Kidney (tissue), 14 donors: ENCODE measurements around the gene ATP13A5. TPM values are rescaled to one million over a fixed set of nuclear protein-coding genes. Genes with fewer than 3 reads are reported as not detected.

Experiments used
- DNase-seq, 5 donors: peaks; one replicate each; pipeline ENCODE4 v3.0.0-alpha.2; 2013 to 2020
- FAIRE-seq: peaks from 2 replicates; lab custom pipeline; 2012; peaks lifted over from hg19 to GRCh38; lab: Jason Lieb, UNC
- H3K27ac ChIP-seq, 2 donors: one replicate each; pipeline ENCODE4 v1.7.0; 2013; ENCODE audit warnings: low read depth in 2 of 2, low read length in 2 of 2, inconsistent platforms in 1 of 2
- H3K27me3 ChIP-seq: one replicate; pipeline ENCODE4 v1.7.1; 2013; ENCODE audit warnings: low read length, inconsistent platforms; ENCODE audit not compliant: control insufficient read depth, insufficient read depth
- H3K36me3 ChIP-seq, 3 donors: one replicate each; pipeline versions ENCODE4 v1.7.0 to v1.7.1; 2013; ENCODE audit warnings: low read length in 3 of 3, control low read depth in 1 of 3, inconsistent platforms in 1 of 3; ENCODE audit not compliant: insufficient read depth in 3 of 3, control insufficient read depth in 2 of 3
- H3K4me1 ChIP-seq, 3 donors: one replicate each; pipeline versions ENCODE4 v1.7.0 to v1.7.1; 2013; ENCODE audit warnings: low read length in 3 of 3, inconsistent platforms in 1 of 3, low read depth in 1 of 3; ENCODE audit not compliant: control insufficient read depth in 2 of 3, insufficient read depth in 2 of 3
- H3K4me3 ChIP-seq, 3 donors: one replicate each; pipeline versions ENCODE4 v1.7.0 to v1.8.1; 2013; ENCODE audit warnings: low read length in 3 of 3, control low read depth in 1 of 3, inconsistent platforms in 1 of 3
- H3K9ac ChIP-seq, 3 donors: one replicate each; pipeline versions ENCODE4 v1.7.0 to v1.7.1; 2013; ENCODE audit warnings: low read length in 3 of 3, control low read depth in 1 of 3, inconsistent platforms in 1 of 3
- H3K9me3 ChIP-seq, 3 donors: one replicate each; pipeline versions ENCODE4 v1.7.0 to v1.7.1; 2013; ENCODE audit warnings: low read length in 3 of 3, control low read depth in 1 of 3, inconsistent platforms in 1 of 3; ENCODE audit not compliant: control insufficient read depth in 2 of 3, insufficient read depth in 1 of 3
- CTCF ChIP-seq: IDR thresholded peaks from 3 replicates; pipeline ENCODE4 v1.5.1; 2012; ENCODE audit warnings: mild to moderate bottlenecking, moderate library complexity, borderline replicate concordance; ENCODE audit not compliant: insufficient read depth; ENCODE audit errors: extremely low read depth
- intact Hi-C: fragments of 100-400 bp; cut with DNase I; formaldehyde crosslinking; loops from one replicate; pipeline ENCODE4 v1.11.1; 2022
- polyA plus RNA-seq: library from polyadenylated mRNA; stranded (reverse); fragments of 350-450 nt; fragmentation: Illumina TruSeq; extraction: RNeasy Lipid Tissue Mini Kit (QIAGEN cat#74804); gene quantifications from one replicate; pipeline ENCODE4 v1.2.3, GENCODE V29; 2014; ENCODE audit warnings: low read depth, low replicate concordance; ENCODE audit not compliant: insufficient read depth
- total RNA-seq: library from RNA; stranded (reverse); fragmentation: NEBNext Ultra II Directional; extraction: Animal tissue kit (Norgen Biotek cat#: 25700); gene quantifications from one replicate; pipeline ENCODE4 v1.2.1, GENCODE V29; 2021
- donor health status: control.
- donor health status: control.
- donor health status: control.
- donor health status: control.
- donor health status: control.
- donor health status: DM: yes; HTN: yes; CAD: no.
- donor health status: Normal renal cell carcinoma (clear cell type).

The ATP13A5 gene
- total and polyA plus RNA-seq, 2 donors from 2014 or later, result not detected

DNA sequence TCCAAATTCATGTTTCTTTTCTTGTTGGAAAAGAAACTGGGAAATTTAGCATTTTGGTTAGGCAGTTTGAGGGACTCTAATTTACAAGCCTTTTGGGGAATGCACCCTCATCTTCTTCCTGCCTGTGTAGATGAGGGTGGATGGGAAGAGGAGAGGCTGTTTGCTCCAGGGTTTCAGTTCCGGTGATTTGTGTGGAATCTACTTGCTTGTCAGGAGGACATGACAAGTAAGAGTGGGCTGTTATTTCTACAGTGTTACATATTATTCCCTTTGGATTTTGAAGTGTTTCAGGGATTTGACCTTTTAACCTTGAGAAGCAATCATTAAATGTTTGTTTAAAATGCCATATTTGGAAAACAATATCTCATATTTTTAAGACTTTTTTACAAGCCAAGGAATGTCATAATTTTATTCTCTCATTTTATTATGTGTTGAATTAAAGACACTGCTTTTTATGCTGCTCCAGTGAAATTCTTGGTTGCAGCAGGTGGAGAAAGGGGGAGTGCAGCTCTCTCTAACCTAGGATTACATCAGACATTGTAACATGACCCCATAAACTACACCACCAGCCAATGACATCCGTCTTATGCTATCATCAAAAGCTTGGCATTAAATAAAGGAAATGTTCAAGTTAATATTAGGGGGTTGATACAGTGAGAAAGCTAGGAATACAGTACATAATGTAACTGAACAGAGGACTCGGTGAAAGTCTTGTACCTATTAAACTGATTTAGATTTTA is 107.3 kb downstream of the ATP13A5 start:
- no peaks in the 10 kb centered on the region for H3K9me3 ChIP-seq
- DNase-seq, result peak in 2 of 5 donors; percentile 5 to 10
- no peak for TF ChIP-seq CTCF
- no peaks in the 10 kb centered on the region for H3K4me1 ChIP-seq
- no peaks in the 10 kb centered on the region for H3K36me3 ChIP-seq
- intact Hi-C loops, result no loop called here
- no peak overlapping the region for H3K27ac ChIP-seq
- no peaks in the 10 kb centered on the region for H3K27me3 ChIP-seq
- FAIRE-seq, result no peak
- H3K9ac ChIP-seq, result no peak overlapping the region
- H3K4me3 ChIP-seq, result no peak overlapping the region

DNA sequence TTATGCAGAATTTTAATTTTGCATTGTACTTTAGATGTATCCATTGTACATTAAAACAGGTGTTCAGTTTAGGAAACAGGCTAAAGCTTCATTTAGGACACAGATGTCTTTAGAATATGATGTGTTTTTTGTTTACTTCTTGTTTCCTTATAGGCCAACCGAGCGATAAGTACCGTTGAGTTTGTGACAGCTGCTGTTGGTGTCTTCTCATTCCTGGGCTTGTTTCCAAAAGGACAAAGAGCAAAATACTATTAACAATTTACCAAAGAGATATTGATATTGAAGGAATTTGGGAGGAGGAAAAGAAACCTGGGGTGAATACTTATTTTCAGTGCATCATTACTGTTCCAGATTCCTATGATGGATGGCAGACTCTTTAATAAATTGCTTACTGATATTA is 108.1 kb downstream of the ATP13A5 start:
- Histone ChIP-seq H3K27ac (no peak overlapping the region), H3K4me3 (no peak overlapping the region), H3K27me3 (no peaks in the 10 kb centered on the region), H3K4me1 (no peaks in the 10 kb centered on the region), H3K36me3 (no peaks in the 10 kb centered on the region), H3K9me3 (no peaks in the 10 kb centered on the region), H3K9ac (no peak overlapping the region)
- no peak for TF ChIP-seq CTCF
- DNase-seq (no peak), FAIRE-seq (no peak)
- intact Hi-C loops, result no loop called here

GRCh38 chr3:193269343-193270028 is 109.1 kb downstream of the ATP13A5 start:
- intact Hi-C loops, result no loop called here
- TF ChIP-seq CTCF, result no peak
- Histone ChIP-seq H3K27ac (no peak overlapping the region), H3K9ac (no peak overlapping the region), H3K4me3 (no peak overlapping the region), H3K4me1 (no peaks in the 10 kb centered on the region), H3K27me3 (no peaks in the 10 kb centered on the region), H3K9me3 (no peaks in the 10 kb centered on the region), H3K36me3 (no peaks in the 10 kb centered on the region)
- DNase-seq (no peak), FAIRE-seq (no peak)
